Measurements from ENCODE around the gene CCDC33. TPM values are rescaled to one million over a fixed set of nuclear protein-coding genes. Genes with fewer than 3 reads are reported as not detected.
"Not testable (repeated sequence)": the region's sequence is repeated elsewhere in the genome, so short reads cannot be mapped to it uniquely, and the experiment has no call there.

Gene CCDC33
- total RNA-seq, 4 donors from 2014 or later: 0.13 TPM; not detected in 3

GRCh38 chr15:74347757-74348250 lies 111.7 kb downstream of the CCDC33 start:
- intact Hi-C loops (cut with DNase I): no loop called here
- Histone ChIP-seq H3K4me3 (replicated peaks in 1 of 3) (no peak overlapping the region), H3K9me3 (no peaks in the 10 kb centered on the region), H3K4me1 (no peaks in the 10 kb centered on the region), H3K27ac (no peak overlapping the region), H3K36me3 (no peaks in the 10 kb centered on the region), H3K27me3 (no peaks in the 10 kb centered on the region)
- WGBS, 2 donors: 91 to 92% methylated on average over 11 to 13 of the region's 13 CpGs
- no peak for DNase-seq
- TF ChIP-seq, protein P1, sequence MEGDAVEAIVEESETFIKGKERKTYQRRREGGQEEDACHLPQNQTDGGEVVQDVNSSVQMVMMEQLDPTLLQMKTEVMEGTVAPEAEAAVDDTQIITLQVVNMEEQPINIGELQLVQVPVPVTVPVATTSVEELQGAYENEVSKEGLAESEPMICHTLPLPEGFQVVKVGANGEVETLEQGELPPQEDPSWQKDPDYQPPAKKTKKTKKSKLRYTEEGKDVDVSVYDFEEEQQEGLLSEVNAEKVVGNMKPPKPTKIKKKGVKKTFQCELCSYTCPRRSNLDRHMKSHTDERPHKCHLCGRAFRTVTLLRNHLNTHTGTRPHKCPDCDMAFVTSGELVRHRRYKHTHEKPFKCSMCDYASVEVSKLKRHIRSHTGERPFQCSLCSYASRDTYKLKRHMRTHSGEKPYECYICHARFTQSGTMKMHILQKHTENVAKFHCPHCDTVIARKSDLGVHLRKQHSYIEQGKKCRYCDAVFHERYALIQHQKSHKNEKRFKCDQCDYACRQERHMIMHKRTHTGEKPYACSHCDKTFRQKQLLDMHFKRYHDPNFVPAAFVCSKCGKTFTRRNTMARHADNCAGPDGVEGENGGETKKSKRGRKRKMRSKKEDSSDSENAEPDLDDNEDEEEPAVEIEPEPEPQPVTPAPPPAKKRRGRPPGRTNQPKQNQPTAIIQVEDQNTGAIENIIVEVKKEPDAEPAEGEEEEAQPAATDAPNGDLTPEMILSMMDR (IDR thresholded peaks at IDR 0.05): no peak

- H3K4me3 ChIP-seq (replicated peaks in 1 of 3): no peak overlapping the region
- H3K4me1 ChIP-seq: no peaks in the 10 kb centered on the region
- no peak for DNase-seq
- H3K27ac ChIP-seq: no peak overlapping the region
- no peak for TF ChIP-seq POLR2A (IDR thresholded peaks at IDR 0.05)
- TF ChIP-seq, protein P1 (IDR thresholded peaks at IDR 0.05): no peak
- H3K36me3 ChIP-seq: no peaks in the 10 kb centered on the region
- 86 to 90% methylated on average over 3 of the region's 3 CpGs for WGBS, 2 donors
- intact Hi-C loops (cut with DNase I): no loop called here
- H3K9me3 ChIP-seq: no peaks in the 10 kb centered on the region
- no peaks in the 10 kb centered on the region for H3K27me3 ChIP-seq
Measured at GRCh38 chr15:74349241-74349778, 113.2 kb downstream of the CCDC33 start.

GRCh38 chr15:74350295-74351275 lies 114.5 kb downstream of the CCDC33 start:
- H3K27me3 ChIP-seq: no peaks in the 10 kb centered on the region
- WGBS, 2 donors: 67 to 70% methylated on average over 14 of the region's 14 CpGs
- H3K4me1 ChIP-seq: no peaks in the 10 kb centered on the region
- DNase-seq: no peak
- H3K4me3 ChIP-seq (replicated peaks in 1 of 3): no peak overlapping the region
- no peak overlapping the region for H3K27ac ChIP-seq
- no peaks in the 10 kb centered on the region for H3K36me3 ChIP-seq
- TF ChIP-seq, protein P1 (IDR thresholded peaks at IDR 0.05): no peak
- no peak for TF ChIP-seq POLR2A (IDR thresholded peaks at IDR 0.05)
- no peaks in the 10 kb centered on the region for H3K9me3 ChIP-seq
- intact Hi-C loops (cut with DNase I): no loop called here

GRCh38 chr15:74351670-74352069 lies 115.5 kb downstream of the CCDC33 start:
- WGBS, 2 donors: 55 to 61% methylated on average over 3 of the region's 3 CpGs
- H3K27ac ChIP-seq: no peak overlapping the region
- H3K9me3 ChIP-seq: no peaks in the 10 kb centered on the region
- H3K36me3 ChIP-seq: no peaks in the 10 kb centered on the region
- H3K4me3 ChIP-seq (replicated peaks in 1 of 3): no peak overlapping the region
- no peaks in the 10 kb centered on the region for H3K4me1 ChIP-seq
- TF ChIP-seq, protein P1 (IDR thresholded peaks at IDR 0.05): no peak
- intact Hi-C loops (cut with DNase I): no loop called here
- DNase-seq: no peak
- no peaks in the 10 kb centered on the region for H3K27me3 ChIP-seq

DNA sequence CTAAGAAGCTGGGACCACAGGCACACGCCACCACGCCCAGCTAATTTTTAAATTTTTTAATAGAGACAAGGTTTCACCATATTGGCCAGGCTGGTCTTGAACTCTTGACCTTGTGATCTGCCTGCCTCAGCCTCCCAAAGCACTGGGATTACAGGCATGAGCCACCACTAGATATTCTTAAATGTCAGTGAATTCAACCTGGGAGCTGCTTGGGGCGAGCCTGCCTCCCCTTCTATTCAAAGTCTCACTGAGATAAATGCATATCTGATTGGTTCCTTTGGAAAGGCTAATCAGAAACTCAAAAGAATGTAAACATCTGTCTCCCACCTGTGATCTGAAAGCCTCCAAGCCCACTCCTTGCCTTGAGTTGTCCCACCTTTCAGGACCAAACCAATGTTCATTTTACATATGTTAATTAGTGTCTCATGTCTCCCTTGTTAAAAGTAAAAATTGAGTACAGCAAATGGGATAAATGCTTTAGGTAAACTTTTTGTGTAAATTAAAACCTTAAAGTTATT lies 116.3 kb downstream of the CCDC33 start:
- no peak for TF ChIP-seq POLR2A (IDR thresholded peaks at IDR 0.05)
- TF ChIP-seq, protein P1 (IDR thresholded peaks at IDR 0.05): no peak
- Histone ChIP-seq H3K27me3 (no peaks in the 10 kb centered on the region), H3K4me1 (no peaks in the 10 kb centered on the region), H3K36me3 (no peaks in the 10 kb centered on the region), H3K4me3 (replicated peaks in 1 of 3) (no peak overlapping the region), H3K9me3 (no peaks in the 10 kb centered on the region), H3K27ac (no peak overlapping the region)
- no peak for DNase-seq
- 85 to 86% methylated on average over 3 of the region's 3 CpGs for WGBS, 2 donors
- intact Hi-C loops (cut with DNase I): no loop called here

DNA sequence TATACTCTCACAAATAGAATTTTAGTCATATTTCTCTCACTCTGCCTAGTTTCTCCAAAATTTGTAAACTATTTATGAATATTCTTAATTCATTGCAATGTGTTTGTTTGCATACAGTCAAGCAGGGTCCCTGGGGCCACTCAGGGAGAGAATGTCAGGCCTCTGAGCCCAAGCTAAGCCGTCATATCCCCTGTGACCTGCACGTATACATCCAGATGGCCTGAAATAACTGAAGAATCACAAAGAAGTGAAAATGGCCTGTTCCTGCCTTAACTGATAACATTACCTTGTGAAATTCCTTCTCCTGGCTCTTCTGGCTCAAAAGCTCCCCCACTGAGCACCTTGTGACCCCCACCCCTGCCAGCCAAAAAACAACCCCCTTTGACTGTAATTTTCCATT lies 117.9 kb downstream of the CCDC33 start:
- H3K4me1 ChIP-seq; H3K27ac ChIP-seq; H3K36me3 ChIP-seq; intact Hi-C loops (cut with DNase I); H3K27me3 ChIP-seq; H3K9me3 ChIP-seq; H3K4me3 ChIP-seq (replicated peaks in 1 of 3); DNase-seq: not testable (repeated sequence)
- WGBS, 2 donors: 82 to 86% methylated on average over 2 of the region's 2 CpGs

DNA sequence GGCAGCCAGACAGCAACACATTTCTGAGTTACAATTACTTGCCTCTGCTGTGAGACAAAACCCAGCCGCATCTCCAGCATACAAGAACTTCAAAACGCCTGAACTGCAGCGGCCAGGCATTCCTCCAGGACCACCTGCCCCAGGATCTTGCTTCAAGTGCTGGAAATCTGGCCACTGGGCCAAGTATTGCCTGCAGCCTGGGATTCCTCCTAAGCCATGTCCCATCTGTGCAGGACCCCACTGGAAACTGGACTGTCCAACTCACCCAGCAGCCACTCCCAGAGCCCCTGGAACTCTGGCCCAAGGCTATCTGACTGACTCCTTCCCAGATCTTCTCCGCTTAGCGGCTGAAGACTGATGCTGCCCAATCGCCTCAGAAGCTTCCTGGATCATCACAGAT lies 119.9 kb downstream of the CCDC33 start:
- H3K27ac ChIP-seq; H3K4me1 ChIP-seq; DNase-seq; H3K36me3 ChIP-seq; intact Hi-C loops (cut with DNase I); H3K4me3 ChIP-seq (replicated peaks in 1 of 3); H3K27me3 ChIP-seq; H3K9me3 ChIP-seq: not testable (repeated sequence)
- WGBS, 2 donors: 81 to 91% methylated on average over 5 to 6 of the region's 6 CpGs
